H1 (cell line): Measurements from ENCODE around the gene SNX32. TPM values are rescaled to one million over a fixed set of nuclear protein-coding genes. Genes with fewer than 3 reads are reported as not detected.

ENCODE experiments used
- EZH2 ChIP-seq: fragments of 200-600 bp; sonication (generic); IDR thresholded peaks from 2 replicates; pipeline ENCODE4 v1.7.1; 2012; ENCODE audit warnings: low read depth, mild to moderate bottlenecking, moderate library complexity, low read length, inconsistent platforms; ENCODE audit not compliant: severe bottlenecking
- polyA plus RNA-seq, 7 experiments: library from polyadenylated mRNA; depleted of rRNA in 3 of 7; stranded (reverse) in 5 of 7; unstranded in 2 of 7; fragments of >200 nt in 5 of 7; fragments of 200-250 nt in 2 of 7; gene quantifications; 1 replicate in 5 of 7; 2 replicates in 1 of 7; 4 replicates in 1 of 7; pipeline versions ENCODE4 v1.2.1 to v1.2.3, GENCODE V29; 2011 to 2013; ENCODE audit warnings: missing spikeins in 2 of 7, mixed read lengths in 2 of 7
- total RNA-seq: library from RNA; stranded (reverse); fragmentation: NEBNext Ultra II Directional; extraction: Animal tissue kit (Norgen Biotek cat#: 25700); gene quantifications from 2 replicates; pipeline ENCODE4 v1.2.1, GENCODE V29; 2021

The SNX32 gene
- total and polyA plus RNA-seq, 2 of the 8 experiments (the other 6 are each of a cell fraction or from before 2014, with no cell fraction given): 0.76 to 2.2 TPM

- TF ChIP-seq EZH2: no peak
Observed at GRCh38 chr11:65888163-65888814, 54.5 kb downstream of the SNX32 start, which contains the start of gene FIBP (continued).
